ENCODE data around the gene NAA10. TPM values are rescaled to one million over a fixed set of nuclear protein-coding genes. Genes with fewer than 3 reads are reported as not detected.

NAA10 gene
- total and polyA plus RNA-seq, 2 of the 13 experiments (the other 11 are each of a cell fraction or from before 2014, with no cell fraction given), result 49.2 to 51.7 TPM

- TF ChIP-seq ATF6 (CRISPR knock-in tag; conservative IDR thresholded peaks at IDR 0.05), result no peak
- TF ChIP-seq ZNF614 (CRISPR knock-in tag; IDR thresholded peaks at IDR 0.05; ENCODE audit: borderline replicate concordance), result no peak
- no peak for TF ChIP-seq ZNF292 (CRISPR knock-in tag; IDR thresholded peaks at IDR 0.05; ENCODE audit: borderline replicate concordance, low read depth)
- peak; percentile 38; the same call in 1 of the 2 replicates for TF ChIP-seq SP4 (CRISPR knock-in tag; IDR thresholded peaks at IDR 0.05)
- TF ChIP-seq EZH2 (conservative IDR thresholded peaks at IDR 0.05; ENCODE audit: low read depth, low read length), result no peak
- TF ChIP-seq THYN1 (CRISPR knock-in tag; IDR thresholded peaks at IDR 0.05; ENCODE audit: borderline replicate concordance, low read depth), result no peak
- peak; percentile 75 for TF ChIP-seq ATF3 (CRISPR knock-in tag; IDR thresholded peaks at IDR 0.05)
- TF ChIP-seq YEATS2 (CRISPR knock-in tag; IDR thresholded peaks at IDR 0.05; ENCODE audit: borderline replicate concordance), result no peak
- no peak for TF ChIP-seq SIX4 (CRISPR knock-in tag; IDR thresholded peaks at IDR 0.05)
- TF ChIP-seq PLSCR1 (CRISPR knock-in tag; IDR thresholded peaks at IDR 0.05; ENCODE audit: borderline replicate concordance), result no peak
- TF ChIP-seq CHD4 (IDR thresholded peaks at IDR 0.05; ENCODE audit: borderline replicate concordance, low read length), result no peak
- TF ChIP-seq BRCA1 (CRISPR knock-in tag; IDR thresholded peaks at IDR 0.05), result no peak
- TF ChIP-seq HIVEP1 (CRISPR knock-in tag; IDR thresholded peaks at IDR 0.05), result no peak
- TF ChIP-seq ZNF574 (CRISPR knock-in tag; IDR thresholded peaks at IDR 0.05), result no peak; the same call in 1 of the 2 replicates
- TF ChIP-seq NCOA5 (CRISPR knock-in tag; IDR thresholded peaks at IDR 0.05), result no peak
- no peak for TF ChIP-seq TRAFD1 (CRISPR knock-in tag; IDR thresholded peaks at IDR 0.05; ENCODE audit: borderline replicate concordance)
- no peak for TF ChIP-seq GATA4 (IDR thresholded peaks at IDR 0.05; ENCODE audit: borderline replicate concordance, low read depth)
- TF ChIP-seq ZNF296 (CRISPR knock-in tag; conservative IDR thresholded peaks at IDR 0.05), result no peak
- no peak for TF ChIP-seq ARID3A (IDR thresholded peaks at IDR 0.05; ENCODE audit: low read depth, low read length)
Measured at GRCh38 chrX:153971450-153972367, 36.9 kb upstream of the NAA10 start, which contains the start of gene HCFC1 (continued).
